Measurements from ENCODE around the gene LPIN1. TPM values are rescaled to one million over a fixed set of nuclear protein-coding genes. Genes with fewer than 3 reads are reported as not detected.

LPIN1 gene
- total and polyA plus RNA-seq, 10 donors: 12.3 to 55.7 (median 34.8) TPM

GRCh38 chr2:11773111-11773510 is 26.7 kb downstream of the LPIN1 start:
- Histone ChIP-seq H3K4me1 (peaks cover 9 to 42% (median 16%) of the 10 kb centered on the region in 6 donors), H3K9me3 (no peaks in the 10 kb centered on the region), H3K27me3 (replicated peaks in 1 of 7) (no peaks in the 10 kb centered on the region), H3K27ac (no peak overlapping the region), H3K4me3 (no peak overlapping the region), H3K36me3 (peaks cover 0 to 81% (median 34%) of the 10 kb centered on the region in 6 donors)
- no peak for TF ChIP-seq POLR2A (IDR thresholded peaks at IDR 0.05)
- no peak for TF ChIP-seq CTCF (IDR thresholded peaks at IDR 0.05 in 8 of 11, conservative IDR thresholded peaks at IDR 0.05 in 3 of 11)
- no peak for TF ChIP-seq POLR2AphosphoS5 (IDR thresholded peaks at IDR 0.05)
- no peak for DNase-seq
- intact Hi-C loops (cut with DNase I; ENCODE audit: low total_unique reads): loop anchor here (10.0 kb wide), 1 partner anchor 298 kb away; no protein-coding TSS in a partner anchor
- 82 to 96% (median 92%) methylated on average over 10 of the region's 10 CpGs for WGBS, 5 donors

GRCh38 chr2:11773747-11774525 is 27.5 kb downstream of the LPIN1 start:
- Histone ChIP-seq H3K27ac (peak overlapping the region in 1 of 8 donors; percentile 72), H3K4me3 (no peak overlapping the region), H3K27me3 (replicated peaks in 1 of 7) (no peaks in the 10 kb centered on the region), H3K9me3 (no peaks in the 10 kb centered on the region), H3K4me1 (peaks cover 17 to 50% (median 24%) of the 10 kb centered on the region in 6 donors), H3K36me3 (peaks cover 0 to 72% (median 29%) of the 10 kb centered on the region in 6 donors)
- intact Hi-C loops (cut with DNase I; ENCODE audit: low total_unique reads): loop anchor here (10.0 kb wide), 1 partner anchor 299 kb away; no protein-coding TSS in a partner anchor
- 75 to 81% (median 80%) methylated on average over 7 of the region's 7 CpGs for WGBS, 5 donors
- TF ChIP-seq POLR2A (IDR thresholded peaks at IDR 0.05) (no peak), CTCF (IDR thresholded peaks at IDR 0.05 in 8 of 11, conservative IDR thresholded peaks at IDR 0.05 in 3 of 11) (no peak), POLR2AphosphoS5 (IDR thresholded peaks at IDR 0.05) (no peak)
- no peak for DNase-seq

- H3K36me3 ChIP-seq: peaks cover 0 to 68% (median 29%) of the 10 kb centered on the region in 6 donors
- H3K27ac ChIP-seq: peak overlapping the region in 4 of 8 donors; percentile 6 to 79 (median 70)
- 87 to 97% (median 91%) methylated on average over 7 of the region's 7 CpGs for WGBS, 5 donors
- no peaks in the 10 kb centered on the region for H3K9me3 ChIP-seq
- no peak overlapping the region for H3K4me3 ChIP-seq
- intact Hi-C loops (cut with DNase I; ENCODE audit: low total_unique reads): loop anchor here (10.0 kb wide), 1 partner anchor 300 kb away; no protein-coding TSS in a partner anchor
- H3K27me3 ChIP-seq (replicated peaks in 1 of 7): no peaks in the 10 kb centered on the region
- H3K4me1 ChIP-seq: peaks cover 21 to 57% (median 30%) of the 10 kb centered on the region in 6 donors
- TF ChIP-seq POLR2A (IDR thresholded peaks at IDR 0.05) (no peak), CTCF (IDR thresholded peaks at IDR 0.05 in 8 of 11, conservative IDR thresholded peaks at IDR 0.05 in 3 of 11) (no peak), POLR2AphosphoS5 (IDR thresholded peaks at IDR 0.05) (no peak)
- no peak for DNase-seq
Measured at GRCh38 chr2:11774600-11774999, 28.2 kb downstream of the LPIN1 start.

- H3K4me3 ChIP-seq: peak overlapping the region in 1 of 8 donors; percentile 32
- DNase-seq: no peak
- H3K36me3 ChIP-seq: peaks cover 0 to 68% (median 33%) of the 10 kb centered on the region in 6 donors
- H3K9me3 ChIP-seq: no peaks in the 10 kb centered on the region
- intact Hi-C loops (cut with DNase I; ENCODE audit: low total_unique reads): loop anchor here (5.0 to 10.0 kb wide), 2 partner anchors 33 to 301 kb away; no protein-coding TSS in a partner anchor
- no peak for TF ChIP-seq POLR2A (IDR thresholded peaks at IDR 0.05)
- no peaks in the 10 kb centered on the region for H3K27me3 ChIP-seq (replicated peaks in 1 of 7)
- WGBS, 5 donors: 15 to 21% (median 19%) methylated on average over 4 of the region's 4 CpGs
- peak overlapping the region; percentile 6 to 79 (median 66) for H3K27ac ChIP-seq
- H3K4me1 ChIP-seq: peaks cover 21 to 57% (median 30%) of the 10 kb centered on the region in 6 donors
Measured at GRCh38 chr2:11775384-11775783, 29.0 kb downstream of the LPIN1 start.
